Mucosa of rectum (tissue), 2 donors: ENCODE results near the gene KLF9.

ENCODE experiments used
- H3K27ac ChIP-seq, 2 donors: one replicate each; pipeline ENCODE4 v1.7.0; 2013; ENCODE audit warnings: inconsistent platforms in 2 of 2, low read depth in 2 of 2, low read length in 2 of 2
- H3K27me3 ChIP-seq, 2 donors: one replicate each; pipeline ENCODE4 v1.7.0; 2013; ENCODE audit warnings: low read length in 2 of 2; ENCODE audit not compliant: control insufficient read depth in 2 of 2, insufficient read depth in 2 of 2
- H3K36me3 ChIP-seq, 2 donors: one replicate each; pipeline ENCODE4 v1.7.0; 2013; ENCODE audit warnings: low read length in 2 of 2; ENCODE audit not compliant: control insufficient read depth in 2 of 2, insufficient read depth in 2 of 2
- H3K4me1 ChIP-seq, 2 donors: one replicate each; pipeline ENCODE4 v1.7.0; 2013; ENCODE audit warnings: low read length in 2 of 2, mild to moderate bottlenecking in 1 of 2; ENCODE audit not compliant: control insufficient read depth in 2 of 2, insufficient read depth in 2 of 2
- H3K4me3 ChIP-seq, 2 donors: one replicate each; pipeline ENCODE4 v1.7.0; 2013; ENCODE audit warnings: low read length in 2 of 2
- H3K9ac ChIP-seq, 2 donors: one replicate each; pipeline ENCODE4 v1.7.0; 2013; ENCODE audit warnings: low read length in 2 of 2, low read depth in 1 of 2, mild to moderate bottlenecking in 1 of 2
- H3K9me3 ChIP-seq, 2 donors: one replicate each; pipeline ENCODE4 v1.7.0; 2013; ENCODE audit warnings: low read length in 2 of 2; ENCODE audit not compliant: control insufficient read depth in 2 of 2
- donor health status: healthy.
- donor health status: Normal muscosa, but diverticular disease.

The KLF9 gene

GRCh38 chr9:70444904-70445303 is 30.4 kb upstream of the KLF9 start:
- Histone ChIP-seq H3K4me3 (no peak overlapping the region), H3K27ac (no peak overlapping the region), H3K4me1 (peaks cover 0 to 2% of the 10 kb centered on the region in 2 donors), H3K27me3 (no peaks in the 10 kb centered on the region), H3K9ac (no peak overlapping the region), H3K36me3 (no peaks in the 10 kb centered on the region), H3K9me3 (no peaks in the 10 kb centered on the region)

GRCh38 chr9:70442328-70442848 is 27.9 kb upstream of the KLF9 start:
- H3K4me3 ChIP-seq, result no peak overlapping the region
- no peak overlapping the region for H3K9ac ChIP-seq
- no peaks in the 10 kb centered on the region for H3K36me3 ChIP-seq
- H3K27me3 ChIP-seq, result no peaks in the 10 kb centered on the region
- no peak overlapping the region for H3K27ac ChIP-seq
- peaks cover 0 to 20% of the 10 kb centered on the region in 2 donors for H3K4me1 ChIP-seq
- H3K9me3 ChIP-seq, result no peaks in the 10 kb centered on the region

GRCh38 chr9:70441622-70442021 is 27.2 kb upstream of the KLF9 start:
- Histone ChIP-seq H3K9me3 (no peaks in the 10 kb centered on the region), H3K4me3 (no peak overlapping the region), H3K27ac (no peak overlapping the region), H3K4me1 (peaks cover 0 to 20% of the 10 kb centered on the region in 2 donors), H3K9ac (no peak overlapping the region), H3K36me3 (no peaks in the 10 kb centered on the region), H3K27me3 (no peaks in the 10 kb centered on the region)

DNA sequence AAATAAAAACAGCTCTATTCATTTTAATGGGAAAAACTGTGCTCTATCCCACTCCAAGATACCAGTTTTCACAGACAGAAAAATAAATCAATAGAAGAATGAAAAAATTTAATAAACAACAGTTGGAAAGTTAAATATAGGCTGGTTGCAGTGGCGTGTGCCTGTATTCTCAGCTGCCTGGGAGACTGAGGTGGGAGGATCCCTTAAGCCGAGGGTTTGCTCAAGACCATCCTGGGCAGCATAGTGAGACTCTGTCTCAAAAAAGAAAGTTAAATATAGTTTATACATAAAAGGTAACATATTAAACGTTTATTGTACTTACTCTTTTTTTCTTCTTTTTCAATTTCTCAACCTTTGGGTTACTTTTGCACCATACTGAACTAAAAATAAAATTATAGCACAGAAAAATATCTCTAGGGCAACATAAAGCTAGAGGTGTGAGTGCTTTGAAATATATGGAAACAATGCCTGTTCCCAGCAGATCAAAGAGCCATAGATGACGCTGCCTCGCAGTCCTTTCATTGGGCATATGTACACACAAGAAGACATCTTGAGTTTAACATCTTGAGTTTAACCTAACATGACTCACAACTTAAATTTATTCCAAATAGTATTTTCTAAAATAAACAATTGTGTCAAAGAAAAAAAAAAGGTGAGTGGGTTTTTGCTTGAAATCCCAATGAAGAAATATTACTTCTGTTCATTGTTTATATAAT is 25.7 kb upstream of the KLF9 start:
- peak overlapping the region in 1 of 2 donors; percentile 10 for H3K9ac ChIP-seq

DNA sequence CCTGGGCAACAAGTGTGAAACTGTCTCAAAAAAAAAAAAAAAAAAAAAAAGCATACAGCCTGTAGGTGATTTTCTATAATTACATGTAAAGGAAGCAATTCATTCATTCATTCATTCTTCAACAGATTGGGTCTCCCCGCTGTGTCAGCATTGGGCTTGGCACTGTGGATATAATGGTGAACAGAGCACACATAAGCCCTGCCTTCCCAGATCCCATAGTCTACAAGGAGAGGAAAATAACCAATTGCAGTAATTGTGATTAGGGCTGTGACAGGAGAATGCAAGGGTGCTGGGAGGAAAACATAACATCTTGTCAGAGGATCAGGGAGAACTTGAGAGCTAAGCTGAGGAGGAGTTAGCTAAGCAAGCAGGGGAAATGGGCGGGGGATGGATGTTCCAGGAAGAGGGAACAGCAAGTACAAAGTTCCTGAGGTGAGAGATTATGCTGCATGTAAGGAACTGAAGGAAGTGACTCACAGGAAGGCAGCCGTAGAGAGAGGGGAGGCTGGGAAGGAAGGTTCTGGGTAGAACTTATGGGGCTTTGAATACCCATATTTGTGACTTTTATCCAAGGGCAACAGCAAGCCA is 24.0 kb upstream of the KLF9 start:
- Histone ChIP-seq H3K27me3 (no peaks in the 10 kb centered on the region), H3K4me1 (peaks cover 0 to 20% of the 10 kb centered on the region in 2 donors), H3K36me3 (no peaks in the 10 kb centered on the region), H3K9ac (peak overlapping the region in 1 of 2 donors; percentile 4), H3K4me3 (no peak overlapping the region), H3K27ac (peak overlapping the region; percentile 46 to 90), H3K9me3 (no peaks in the 10 kb centered on the region)

More for the DNA sequence above, 25.7 kb upstream of the KLF9 start:
- Histone ChIP-seq H3K4me3 (no peak overlapping the region), H3K36me3 (no peaks in the 10 kb centered on the region), H3K27ac (peak overlapping the region in 1 of 2 donors; percentile 55), H3K27me3 (no peaks in the 10 kb centered on the region), H3K4me1 (peaks cover 0 to 20% of the 10 kb centered on the region in 2 donors), H3K9me3 (no peaks in the 10 kb centered on the region)

- H3K9me3 ChIP-seq, result no peaks in the 10 kb centered on the region
- H3K9ac ChIP-seq, result no peak overlapping the region
- H3K36me3 ChIP-seq, result no peaks in the 10 kb centered on the region
- H3K27me3 ChIP-seq, result no peaks in the 10 kb centered on the region
- H3K27ac ChIP-seq, result no peak overlapping the region
- peaks cover 0 to 20% of the 10 kb centered on the region in 2 donors for H3K4me1 ChIP-seq
- no peak overlapping the region for H3K4me3 ChIP-seq
Observed at GRCh38 chr9:70435948-70436347, 21.5 kb upstream of the KLF9 start.

- Histone ChIP-seq H3K4me3 (no peak overlapping the region), H3K9me3 (no peaks in the 10 kb centered on the region), H3K27me3 (no peaks in the 10 kb centered on the region), H3K9ac (no peak overlapping the region), H3K27ac (no peak overlapping the region), H3K36me3 (no peaks in the 10 kb centered on the region), H3K4me1 (no peaks in the 10 kb centered on the region)
Observed at GRCh38 chr9:70429899-70430298, 15.4 kb upstream of the KLF9 start.

GRCh38 chr9:70428781-70429180 is 14.3 kb upstream of the KLF9 start:
- H3K27me3 ChIP-seq, result no peaks in the 10 kb centered on the region
- H3K9ac ChIP-seq, result no peak overlapping the region
- no peaks in the 10 kb centered on the region for H3K9me3 ChIP-seq
- no peaks in the 10 kb centered on the region for H3K4me1 ChIP-seq
- no peak overlapping the region for H3K27ac ChIP-seq
- H3K4me3 ChIP-seq, result no peak overlapping the region
- H3K36me3 ChIP-seq, result no peaks in the 10 kb centered on the region

GRCh38 chr9:70427161-70427945 is 12.9 kb upstream of the KLF9 start:
- Histone ChIP-seq H3K27ac (no peak overlapping the region), H3K36me3 (no peaks in the 10 kb centered on the region), H3K9ac (no peak overlapping the region), H3K9me3 (no peaks in the 10 kb centered on the region), H3K4me3 (no peak overlapping the region), H3K4me1 (peaks cover 5% of the 10 kb centered on the region in 2 donors), H3K27me3 (no peaks in the 10 kb centered on the region)

- H3K4me3 ChIP-seq, result no peak overlapping the region
- no peaks in the 10 kb centered on the region for H3K36me3 ChIP-seq
- peaks cover 15 to 23% of the 10 kb centered on the region in 2 donors for H3K4me1 ChIP-seq
- H3K27me3 ChIP-seq, result no peaks in the 10 kb centered on the region
- no peak overlapping the region for H3K27ac ChIP-seq
- no peaks in the 10 kb centered on the region for H3K9me3 ChIP-seq
- no peak overlapping the region for H3K9ac ChIP-seq
Observed at GRCh38 chr9:70425192-70425591, 10.7 kb upstream of the KLF9 start.
